PC-9 (cell line): ENCODE results near the gene IGSF8.

ENCODE experiments used
- EZH2 ChIP-seq: fragments of 200-600 bp; sonication (generic); IDR thresholded peaks from 2 replicates; pipeline ENCODE4 v1.8.0; 2017; ENCODE audit warnings: antibody characterized with exemption, low read depth
- TF ChIP-seq, protein P1 (sequence below): fragments of 200-600 bp; sonication (generic); conservative IDR thresholded peaks from 2 replicates; pipeline ENCODE4 v1.6.1; 2017; ENCODE audit warnings: mixed run types, antibody characterized with exemption, mild to moderate bottlenecking, moderate library complexity

DNA sequence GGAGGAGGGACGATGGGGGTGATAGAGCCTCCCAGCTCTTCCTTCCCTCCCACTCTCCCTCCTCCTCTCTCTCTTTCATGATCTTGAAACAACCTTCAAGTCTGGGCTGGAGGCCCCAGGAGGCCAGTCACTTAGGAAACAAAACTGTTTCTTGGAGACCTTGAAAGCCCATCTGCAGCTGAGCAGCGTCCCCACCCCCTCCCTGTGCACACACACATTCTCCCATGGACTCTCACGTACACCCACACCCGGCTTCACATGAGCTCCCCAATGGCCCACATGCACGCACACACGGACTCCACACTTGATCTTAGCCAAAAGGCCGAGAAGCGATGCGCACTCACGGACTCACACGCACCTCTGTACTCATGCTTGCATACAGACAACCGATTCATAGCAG is 13.9 kb upstream of the IGSF8 start:
- TF ChIP-seq, protein P1, sequence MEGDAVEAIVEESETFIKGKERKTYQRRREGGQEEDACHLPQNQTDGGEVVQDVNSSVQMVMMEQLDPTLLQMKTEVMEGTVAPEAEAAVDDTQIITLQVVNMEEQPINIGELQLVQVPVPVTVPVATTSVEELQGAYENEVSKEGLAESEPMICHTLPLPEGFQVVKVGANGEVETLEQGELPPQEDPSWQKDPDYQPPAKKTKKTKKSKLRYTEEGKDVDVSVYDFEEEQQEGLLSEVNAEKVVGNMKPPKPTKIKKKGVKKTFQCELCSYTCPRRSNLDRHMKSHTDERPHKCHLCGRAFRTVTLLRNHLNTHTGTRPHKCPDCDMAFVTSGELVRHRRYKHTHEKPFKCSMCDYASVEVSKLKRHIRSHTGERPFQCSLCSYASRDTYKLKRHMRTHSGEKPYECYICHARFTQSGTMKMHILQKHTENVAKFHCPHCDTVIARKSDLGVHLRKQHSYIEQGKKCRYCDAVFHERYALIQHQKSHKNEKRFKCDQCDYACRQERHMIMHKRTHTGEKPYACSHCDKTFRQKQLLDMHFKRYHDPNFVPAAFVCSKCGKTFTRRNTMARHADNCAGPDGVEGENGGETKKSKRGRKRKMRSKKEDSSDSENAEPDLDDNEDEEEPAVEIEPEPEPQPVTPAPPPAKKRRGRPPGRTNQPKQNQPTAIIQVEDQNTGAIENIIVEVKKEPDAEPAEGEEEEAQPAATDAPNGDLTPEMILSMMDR: no peak
- no peak for TF ChIP-seq EZH2
